ENCODE data around the gene ANGPTL8. TPM values are rescaled to one million over a fixed set of nuclear protein-coding genes. Genes with fewer than 3 reads are reported as not detected.

The ANGPTL8 gene
- total and polyA plus RNA-seq, 2 experiments from 2014 or later, result 1.7 TPM; not detected in 1

DNA sequence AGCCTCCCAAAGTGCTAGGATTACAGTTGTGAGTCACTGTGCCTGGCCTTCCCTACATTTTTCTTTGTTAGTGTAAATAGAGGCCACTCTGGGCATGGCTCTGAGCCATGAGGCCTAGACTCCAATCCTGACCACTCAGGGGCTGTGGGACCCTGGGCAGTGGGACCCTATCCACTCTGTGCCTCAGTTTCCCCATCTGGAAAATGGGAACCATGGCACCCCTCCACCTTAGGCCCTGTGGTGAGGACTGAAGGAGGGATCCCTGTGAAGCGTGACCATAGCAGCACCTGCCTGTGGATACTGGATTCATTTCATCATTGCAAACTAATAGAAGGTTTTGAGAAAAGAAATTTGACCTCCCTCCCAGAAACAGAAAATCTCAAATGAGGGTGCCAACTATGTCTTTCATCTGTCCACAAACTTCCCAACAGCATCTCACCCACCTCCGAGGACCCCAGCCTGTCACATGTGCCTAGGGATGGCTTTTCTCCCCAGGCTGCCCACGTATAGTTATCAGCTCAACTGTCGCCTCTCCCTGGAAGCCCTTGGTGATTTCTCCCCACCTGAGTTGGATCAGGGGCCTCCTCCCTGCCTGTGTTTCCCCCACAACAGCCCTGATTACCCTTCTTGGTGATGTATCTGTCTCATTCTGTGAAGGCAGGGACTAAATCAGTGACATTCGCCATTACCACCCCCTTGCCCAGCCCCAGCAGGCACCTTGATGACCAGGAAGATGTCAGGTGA is 5.6 kb downstream of the ANGPTL8 start:
- no peaks in the 10 kb centered on the region for H3K36me3 ChIP-seq (ENCODE audit: low read depth)
- H4K20me1 ChIP-seq (ENCODE audit: insufficient read depth), result no peaks in the 10 kb centered on the region
- 97 to 100% methylated on average over 5 of the region's 5 CpGs for WGBS, 2 experiments (ENCODE audit: low coverage in 1 of 2, low lambda C conversion rate in 2 of 2, missing lambda C conversion rate in 2 of 2)
- no peak for DNase-seq
- no peak overlapping the region for H3K9ac ChIP-seq
- no peaks in the 10 kb centered on the region for H3K9me3 ChIP-seq (ENCODE audit: low read depth)
- no peaks in the 10 kb centered on the region for H3K27me3 ChIP-seq (replicated peaks; ENCODE audit: insufficient read depth)
- no peaks in the 10 kb centered on the region for H3F3A ChIP-seq (ENCODE audit: insufficient read depth)
- H3K9me2 ChIP-seq (ENCODE audit: insufficient read depth), result no peaks in the 10 kb centered on the region
- H2AFZ ChIP-seq, result no peak overlapping the region
- no peak for TF ChIP-seq EZH2 (IDR thresholded peaks at IDR 0.05; ENCODE audit: insufficient read depth, poor library complexity, severe bottlenecking)
- no peak for TF ChIP-seq EZH2phosphoT487 (IDR thresholded peaks at IDR 0.05; ENCODE audit: insufficient read depth, low read depth)
- H3K4me2 ChIP-seq (ENCODE audit: unreplicated experiment), result no peak overlapping the region
- no peak overlapping the region for H3K27ac ChIP-seq
- no peaks in the 10 kb centered on the region for H3K79me2 ChIP-seq (ENCODE audit: insufficient read depth)
- in situ Hi-C loops (cut with MboI), result no loop called here
- H3K4me3 ChIP-seq, result no peak overlapping the region
- no peaks in the 10 kb centered on the region for H3K4me1 ChIP-seq (ENCODE audit: insufficient read depth)

DNA sequence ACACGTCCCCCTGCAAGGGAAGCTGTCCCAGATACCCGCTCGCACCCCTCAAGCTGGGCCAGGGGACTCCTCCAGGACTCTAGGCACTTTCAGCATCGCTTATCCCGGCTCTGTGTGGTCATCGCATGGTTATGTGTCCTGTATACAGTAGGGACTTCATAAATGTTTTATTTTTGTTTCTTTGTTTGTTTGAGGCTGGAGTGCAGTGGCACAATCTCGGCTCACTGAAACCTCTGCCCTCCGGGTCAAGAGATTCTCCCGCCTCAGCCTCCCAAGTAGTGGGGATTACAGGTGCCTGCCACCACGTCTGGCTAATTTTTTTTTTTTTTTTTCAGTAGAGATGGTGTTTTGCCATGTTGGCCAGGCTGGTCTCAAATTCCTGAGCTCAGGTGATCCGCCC is 7.5 kb downstream of the ANGPTL8 start:
- Histone ChIP-seq H4K20me1 (ENCODE audit: insufficient read depth) (no peaks in the 10 kb centered on the region), H3K79me2 (ENCODE audit: insufficient read depth) (no peaks in the 10 kb centered on the region), H3K9me2 (ENCODE audit: insufficient read depth) (no peaks in the 10 kb centered on the region), H3K4me2 (ENCODE audit: unreplicated experiment) (no peak overlapping the region), H3K27ac (no peak overlapping the region), H3K4me1 (ENCODE audit: insufficient read depth) (no peaks in the 10 kb centered on the region), H3F3A (ENCODE audit: insufficient read depth) (no peaks in the 10 kb centered on the region), H3K4me3 (no peak overlapping the region), H3K27me3 (replicated peaks; ENCODE audit: insufficient read depth) (no peaks in the 10 kb centered on the region), H2AFZ (no peak overlapping the region), H3K9me3 (ENCODE audit: low read depth) (no peaks in the 10 kb centered on the region), H3K9ac (no peak overlapping the region), H3K36me3 (ENCODE audit: low read depth) (no peaks in the 10 kb centered on the region)
- TF ChIP-seq EZH2phosphoT487 (IDR thresholded peaks at IDR 0.05; ENCODE audit: insufficient read depth, low read depth) (no peak), EZH2 (IDR thresholded peaks at IDR 0.05; ENCODE audit: insufficient read depth, poor library complexity, severe bottlenecking) (no peak)
- in situ Hi-C loops (cut with MboI), result no loop called here
- no peak for DNase-seq
- 87 to 88% methylated on average over 11 of the region's 11 CpGs for WGBS, 2 experiments (ENCODE audit: low coverage in 1 of 2, low lambda C conversion rate in 2 of 2, missing lambda C conversion rate in 2 of 2)

DNA sequence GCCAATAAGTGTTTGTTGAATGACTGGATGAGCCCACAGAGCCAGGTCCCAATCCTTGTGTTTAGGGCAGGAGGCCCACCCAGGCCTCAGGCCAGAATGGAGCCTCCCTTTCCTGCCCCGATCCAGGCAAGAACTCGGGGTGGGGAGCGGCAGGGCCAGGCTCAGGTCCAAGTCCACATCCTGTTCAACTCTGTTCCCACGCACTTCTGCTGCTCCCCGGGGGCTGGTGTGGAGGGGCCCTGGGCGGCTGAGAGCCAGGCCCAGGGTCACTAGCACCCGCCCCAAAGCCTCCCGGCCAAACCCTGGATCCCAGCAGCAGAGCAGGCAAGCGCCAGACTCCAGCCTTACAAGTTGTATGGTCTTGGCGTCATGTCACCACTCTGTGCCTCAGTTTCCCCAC is 8.0 kb downstream of the ANGPTL8 start:
- no peak overlapping the region for H3K27ac ChIP-seq
- TF ChIP-seq EZH2 (IDR thresholded peaks at IDR 0.05; ENCODE audit: insufficient read depth, poor library complexity, severe bottlenecking) (no peak), EZH2phosphoT487 (IDR thresholded peaks at IDR 0.05; ENCODE audit: insufficient read depth, low read depth) (no peak)
- WGBS, 2 experiments (ENCODE audit: low coverage in 1 of 2, low lambda C conversion rate in 2 of 2, missing lambda C conversion rate in 2 of 2), result 74 to 77% methylated on average over 10 of the region's 10 CpGs
- no peaks in the 10 kb centered on the region for H3K27me3 ChIP-seq (replicated peaks; ENCODE audit: insufficient read depth)
- H3K4me3 ChIP-seq, result no peak overlapping the region
- no peak overlapping the region for H3K4me2 ChIP-seq (ENCODE audit: unreplicated experiment)
- H3F3A ChIP-seq (ENCODE audit: insufficient read depth), result no peaks in the 10 kb centered on the region
- H3K9ac ChIP-seq, result no peak overlapping the region
- in situ Hi-C loops (cut with MboI), result no loop called here
- H4K20me1 ChIP-seq (ENCODE audit: insufficient read depth), result no peaks in the 10 kb centered on the region
- no peaks in the 10 kb centered on the region for H3K79me2 ChIP-seq (ENCODE audit: insufficient read depth)
- no peaks in the 10 kb centered on the region for H3K4me1 ChIP-seq (ENCODE audit: insufficient read depth)
- DNase-seq, result no peak
- no peaks in the 10 kb centered on the region for H3K36me3 ChIP-seq (ENCODE audit: low read depth)
- H2AFZ ChIP-seq, result no peak overlapping the region
- no peaks in the 10 kb centered on the region for H3K9me3 ChIP-seq (ENCODE audit: low read depth)
- H3K9me2 ChIP-seq (ENCODE audit: insufficient read depth), result no peaks in the 10 kb centered on the region

DNA sequence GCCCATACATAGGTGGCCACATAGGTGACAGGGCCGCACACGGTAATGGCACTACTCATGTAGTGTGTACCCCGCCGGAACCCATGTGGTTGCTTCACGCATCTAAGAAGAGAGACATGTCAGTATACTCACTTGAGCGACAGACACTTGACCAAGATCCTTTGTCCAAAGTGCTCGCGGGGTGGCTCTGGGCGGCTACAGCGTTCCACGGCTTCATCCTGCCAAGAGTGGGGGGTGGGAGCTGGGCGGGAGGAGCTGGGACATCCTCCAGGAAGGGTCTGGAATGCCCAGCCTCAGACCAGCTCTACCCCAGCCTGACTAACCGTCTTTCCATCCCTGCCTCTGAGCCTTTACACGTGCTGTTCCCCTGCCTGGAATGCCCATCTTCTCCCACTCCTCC is 8.5 kb downstream of the ANGPTL8 start:
- H3K79me2 ChIP-seq (ENCODE audit: insufficient read depth), result no peaks in the 10 kb centered on the region
- no peak overlapping the region for H3K4me2 ChIP-seq (ENCODE audit: unreplicated experiment)
- H3K9ac ChIP-seq, result no peak overlapping the region
- H3K36me3 ChIP-seq (ENCODE audit: low read depth), result no peaks in the 10 kb centered on the region
- H3K27ac ChIP-seq, result no peak overlapping the region
- no peak for TF ChIP-seq EZH2phosphoT487 (IDR thresholded peaks at IDR 0.05; ENCODE audit: insufficient read depth, low read depth)
- no peak for TF ChIP-seq EZH2 (IDR thresholded peaks at IDR 0.05; ENCODE audit: insufficient read depth, poor library complexity, severe bottlenecking)
- no peaks in the 10 kb centered on the region for H3K9me2 ChIP-seq (ENCODE audit: insufficient read depth)
- H3K4me3 ChIP-seq, result no peak overlapping the region
- no peaks in the 10 kb centered on the region for H3K9me3 ChIP-seq (ENCODE audit: low read depth)
- in situ Hi-C loops (cut with MboI), result no loop called here
- no peaks in the 10 kb centered on the region for H3K4me1 ChIP-seq (ENCODE audit: insufficient read depth)
- no peak for DNase-seq
- no peaks in the 10 kb centered on the region for H3K27me3 ChIP-seq (replicated peaks; ENCODE audit: insufficient read depth)
- no peak overlapping the region for H2AFZ ChIP-seq
- H3F3A ChIP-seq (ENCODE audit: insufficient read depth), result no peaks in the 10 kb centered on the region
- 94 to 96% methylated on average over 14 of the region's 14 CpGs for WGBS, 2 experiments (ENCODE audit: low coverage in 1 of 2, low lambda C conversion rate in 2 of 2, missing lambda C conversion rate in 2 of 2)
- H4K20me1 ChIP-seq (ENCODE audit: insufficient read depth), result no peaks in the 10 kb centered on the region
